ENCODE data around the gene RNF5. TPM values are rescaled to one million over a fixed set of nuclear protein-coding genes. Genes with fewer than 3 reads are reported as not detected.

RNF5 gene
- total and polyA plus RNA-seq, 9 of the 15 experiments (the other 6 are each of a cell fraction or from before 2014, with no cell fraction given), result 62.2 to 245 (median 129) TPM

GRCh38 chr6:32153564-32154513 is 24.4 kb upstream of the RNF5 start, which contains the start of gene PPT2 (continued):
- TF ChIP-seq E2F5 (CRISPR knock-in tag; IDR thresholded peaks at IDR 0.05) (peak; percentile 63; the same call in 1 of the 2 replicates), TCF7 (IDR thresholded peaks at IDR 0.05; ENCODE audit: borderline replicate concordance) (peak; percentile 58; the same call in 1 of the 2 replicates), SMARCA4 (IDR thresholded peaks at IDR 0.05) (no peak), SNIP1 (IDR thresholded peaks at IDR 0.05; ENCODE audit: low read depth) (no peak), ZNF561 (CRISPR knock-in tag; conservative IDR thresholded peaks at IDR 0.05) (no peak), ZKSCAN1 (IDR thresholded peaks at IDR 0.05; ENCODE audit: low read depth, low read length) (peak; percentile 71), ZBTB2 (IDR thresholded peaks at IDR 0.05) (peak; percentile 47; the same call in 1 of the 2 replicates), MYNN (IDR thresholded peaks at IDR 0.05) (no peak; the same call in 1 of the 2 replicates), MYNN (CRISPR knock-in tag; IDR thresholded peaks at IDR 0.05) (no peak), NR2C1 (IDR thresholded peaks at IDR 0.05) (peak; percentile 69), NR2C1 (tag; IDR thresholded peaks at IDR 0.05) (peak; percentile 59), TRIM25 (IDR thresholded peaks at IDR 0.05; ENCODE audit: borderline replicate concordance) (0 out of 2 replicates have a peak, but pooled peaks have one; percentile 16), RCOR1 (IDR thresholded peaks at IDR 0.05; ENCODE audit: borderline replicate concordance in 1 of 2, low read depth in 2 of 2, low read length in 2 of 2) (peak in 1 of 2 experiments; percentile 7; a peak in 1 of 4 replicates), NCOA1 (IDR thresholded peaks at IDR 0.05; ENCODE audit: low read depth) (peak; percentile 25), E2F4 (CRISPR knock-in tag; IDR thresholded peaks at IDR 0.05; ENCODE audit: low read depth) (0 out of 2 replicates have a peak, but pooled peaks have one; percentile 5), HMGN3 (IDR thresholded peaks at IDR 0.05; ENCODE audit: borderline replicate concordance, extremely low read depth, insufficient read length, low read depth, low read length) (no peak), GTF2F1 (IDR thresholded peaks at IDR 0.05; ENCODE audit: low read depth, low read length) (peak; percentile 19; the same call in 1 of the 2 replicates), GMEB1 (CRISPR knock-in tag; IDR thresholded peaks at IDR 0.05) (peak; percentile 86), SREBF1 (IDR thresholded peaks at IDR 0.05; ENCODE audit: borderline replicate concordance, low read depth, low read length) (peak; percentile 38; the same call in 1 of the 2 replicates)

Data from K562 (cell line).